GM21528 (cell line): ENCODE results near the gene RNU1-3.
"Not testable (repeated sequence)": the region's sequence is repeated elsewhere in the genome, so short reads cannot be mapped to it uniquely, and the experiment has no call there.

Experiments
- ATAC-seq: cut with Tn5 transposase; IDR thresholded peaks from one replicate; pipeline ENCODE4 v1.9.1; 2021; ENCODE audit warnings: mild to moderate bottlenecking, moderate library complexity; ENCODE audit not compliant: unreplicated experiment, low FRiP score

The RNU1-3 gene

GRCh38 chr1:16666502-16667413 lies at the start of gene RNU1-3:
Gene RNU1-3 (minus strand): TSS chr1:16666948.
- ATAC-seq: peak; percentile 100

- ATAC-seq: not testable (repeated sequence)
Measured at GRCh38 chr1:16713480-16713879, 46.7 kb upstream of the RNU1-3 start.

DNA sequence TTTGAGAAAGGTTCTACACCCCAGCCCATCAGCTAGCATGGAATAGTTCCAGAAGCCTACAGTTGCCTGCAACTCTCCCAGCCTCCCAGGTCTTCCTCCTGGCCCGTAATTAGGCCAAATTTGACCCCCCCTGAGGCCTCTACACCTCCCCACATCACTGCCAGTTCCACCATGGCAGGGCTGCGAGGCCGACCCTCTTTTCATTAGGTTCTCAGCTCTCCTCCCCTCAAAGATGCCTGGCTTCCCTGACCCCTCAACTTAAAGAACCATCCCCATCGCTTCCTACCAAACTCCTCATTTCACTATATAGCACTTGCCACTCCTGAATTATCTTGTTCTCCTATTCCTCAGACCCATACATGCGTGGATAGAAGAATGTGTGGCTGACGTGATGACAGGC lies 46.2 kb upstream of the RNU1-3 start:
- not testable (repeated sequence) for ATAC-seq

GRCh38 chr1:16712582-16712981 lies 45.8 kb upstream of the RNU1-3 start:
- ATAC-seq: not testable (repeated sequence)

DNA sequence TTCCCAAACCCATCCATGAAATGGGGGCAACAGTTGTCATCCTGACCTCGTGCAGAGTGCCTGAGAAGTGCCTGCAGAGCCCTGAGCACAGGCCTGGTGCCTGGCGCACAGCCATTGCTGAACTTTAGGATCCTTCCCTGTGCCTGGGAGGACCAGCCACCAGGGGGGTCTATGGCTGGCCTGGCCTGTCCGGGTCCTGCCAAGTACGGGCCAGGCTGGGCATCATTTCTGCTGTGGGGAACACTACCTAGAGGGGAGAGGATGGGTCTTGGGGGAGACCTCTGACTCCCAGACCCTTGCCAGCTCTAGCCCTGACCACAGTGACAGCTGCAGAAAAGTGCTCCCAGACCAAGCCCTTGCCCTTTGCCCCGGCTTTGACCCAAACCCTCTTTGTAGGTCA lies 45.4 kb upstream of the RNU1-3 start:
- ATAC-seq: not testable (repeated sequence)

- not testable (repeated sequence) for ATAC-seq
Measured at GRCh38 chr1:16710618-16711017, 43.9 kb upstream of the RNU1-3 start.

DNA sequence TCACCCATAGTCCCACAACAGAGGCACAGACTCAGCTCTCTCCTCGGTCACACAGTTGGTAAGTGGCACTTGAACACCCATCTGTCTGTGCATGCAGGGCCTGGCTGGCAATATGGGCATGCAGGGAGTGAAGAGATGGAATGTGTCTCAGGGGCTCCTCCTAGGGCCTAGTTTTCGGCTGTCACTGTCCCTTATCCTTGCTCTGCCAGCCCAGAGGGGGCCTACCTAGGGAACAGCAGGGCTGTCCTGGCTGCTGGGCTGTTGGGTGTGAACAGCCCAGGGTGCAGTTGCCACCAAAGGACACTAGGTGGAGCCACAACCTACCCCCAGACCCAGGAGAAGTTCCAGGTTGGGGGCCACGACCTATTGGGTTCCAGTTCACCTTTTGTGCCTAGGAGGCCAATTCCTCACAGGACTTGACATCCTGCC lies 42.9 kb upstream of the RNU1-3 start:
- peak; percentile 45 for ATAC-seq

DNA sequence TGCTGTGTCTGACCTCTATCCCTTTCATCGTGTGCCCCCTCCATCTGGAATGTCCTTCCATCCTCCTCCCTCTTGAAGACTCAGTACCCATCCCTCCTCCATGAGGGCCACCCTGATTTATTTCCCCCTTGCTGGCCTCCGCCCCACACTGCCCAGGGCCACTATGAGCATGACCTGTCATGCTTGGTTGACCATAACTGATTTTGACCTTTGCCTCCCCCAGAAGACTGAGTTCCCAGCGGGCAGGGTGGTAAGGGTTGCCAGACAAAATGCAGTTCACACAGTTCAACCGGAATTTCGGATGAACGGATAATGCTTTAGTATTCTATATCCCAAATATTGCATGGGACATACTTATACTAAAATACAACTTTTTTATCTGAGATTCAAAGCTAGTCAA lies 42.0 kb upstream of the RNU1-3 start:
- not testable (repeated sequence) for ATAC-seq

DNA sequence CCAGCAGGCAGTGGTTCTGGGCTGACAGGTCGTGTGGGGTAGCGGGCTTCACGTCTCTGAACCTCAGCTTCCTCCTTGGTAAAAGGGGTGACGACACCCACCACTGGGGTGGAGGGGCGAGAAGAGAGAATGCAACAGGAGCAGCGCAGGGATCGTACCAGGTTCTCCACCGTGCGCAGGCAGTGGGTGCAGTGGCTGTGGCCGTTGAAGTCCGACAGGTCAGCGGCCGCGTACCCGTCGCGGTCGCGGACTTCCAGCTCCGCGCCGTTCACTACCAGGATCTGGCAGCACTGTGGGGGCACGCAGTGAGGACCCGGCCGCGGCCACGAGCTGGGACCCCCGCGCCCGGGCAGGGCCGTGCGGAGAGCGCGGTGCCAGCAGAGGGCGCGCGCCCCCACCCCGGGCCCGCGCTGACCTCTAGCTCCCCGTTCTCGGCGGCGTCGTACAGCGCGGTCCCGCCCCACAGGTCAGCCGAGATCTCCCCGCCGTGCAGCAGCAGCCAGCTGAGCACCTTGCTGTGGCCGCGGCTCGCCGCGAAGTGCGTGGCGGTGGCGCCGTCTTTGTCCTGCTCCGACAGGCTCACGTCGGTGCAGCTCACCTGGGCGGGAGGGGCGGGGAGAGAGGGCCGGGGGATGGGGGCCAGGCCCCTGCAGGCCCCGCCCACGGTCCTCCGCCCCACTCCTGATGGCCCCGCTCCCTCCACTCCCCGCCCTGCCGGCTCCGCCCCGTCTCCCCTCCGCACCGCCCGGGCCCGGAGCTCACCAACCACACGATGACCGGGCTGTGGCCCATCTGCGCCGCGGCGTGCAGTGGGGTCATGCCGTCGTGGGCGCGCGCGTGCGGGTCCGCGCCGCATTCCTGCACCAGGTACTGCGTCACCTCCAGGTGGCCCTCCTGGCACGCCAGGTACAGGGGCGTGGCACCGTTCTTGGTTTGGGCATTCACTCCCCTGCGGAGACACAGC lies 40.7 kb upstream of the RNU1-3 start:
- not testable (repeated sequence) for ATAC-seq

GRCh38 chr1:16706302-16706701 lies 39.6 kb upstream of the RNU1-3 start:
- ATAC-seq: not testable (repeated sequence)

GRCh38 chr1:16704502-16705100 lies 37.9 kb upstream of the RNU1-3 start:
- not testable (repeated sequence) for ATAC-seq

DNA sequence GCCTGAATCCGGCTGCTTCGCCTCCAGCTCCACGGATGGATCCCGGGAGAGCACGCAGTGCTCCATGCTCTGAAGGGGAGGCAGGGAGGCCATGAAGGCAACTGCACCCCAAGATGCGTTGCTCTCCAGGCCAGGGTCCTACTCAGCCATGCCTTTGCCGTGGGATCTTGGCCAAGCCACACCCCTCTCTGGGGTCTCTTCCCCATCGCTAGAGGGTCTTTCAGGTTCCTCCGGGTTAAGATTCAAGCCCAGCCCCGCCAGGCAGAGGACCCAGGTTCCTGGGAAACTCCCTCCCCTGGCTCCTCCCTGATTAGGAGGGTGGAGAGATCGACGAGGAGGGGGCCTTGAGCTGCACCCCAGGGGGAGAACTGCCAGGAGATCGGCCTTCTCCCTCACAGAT lies 37.3 kb upstream of the RNU1-3 start:
- not testable (repeated sequence) for ATAC-seq

- not testable (repeated sequence) for ATAC-seq
Measured at GRCh38 chr1:16703602-16704001, 36.9 kb upstream of the RNU1-3 start.

DNA sequence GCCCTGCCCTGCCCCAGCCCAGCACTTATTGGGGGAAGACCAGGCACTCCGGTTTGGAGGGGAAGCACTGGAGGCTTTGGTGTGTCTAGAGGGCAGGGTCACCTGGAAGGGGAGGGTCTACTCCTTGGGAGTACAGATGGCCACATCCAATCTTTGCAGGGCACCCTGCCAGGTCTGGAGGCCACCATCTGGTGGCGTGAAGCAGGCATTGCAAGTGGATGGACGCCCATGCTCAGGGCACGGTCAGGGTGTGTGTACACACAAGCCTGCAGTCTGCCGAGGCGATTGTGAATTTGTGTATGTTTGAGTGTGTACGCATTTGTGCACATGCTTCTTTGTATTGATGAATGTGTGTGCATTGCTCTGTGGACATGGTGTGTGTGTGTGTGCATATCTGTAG lies 36.4 kb upstream of the RNU1-3 start:
- not testable (repeated sequence) for ATAC-seq

DNA sequence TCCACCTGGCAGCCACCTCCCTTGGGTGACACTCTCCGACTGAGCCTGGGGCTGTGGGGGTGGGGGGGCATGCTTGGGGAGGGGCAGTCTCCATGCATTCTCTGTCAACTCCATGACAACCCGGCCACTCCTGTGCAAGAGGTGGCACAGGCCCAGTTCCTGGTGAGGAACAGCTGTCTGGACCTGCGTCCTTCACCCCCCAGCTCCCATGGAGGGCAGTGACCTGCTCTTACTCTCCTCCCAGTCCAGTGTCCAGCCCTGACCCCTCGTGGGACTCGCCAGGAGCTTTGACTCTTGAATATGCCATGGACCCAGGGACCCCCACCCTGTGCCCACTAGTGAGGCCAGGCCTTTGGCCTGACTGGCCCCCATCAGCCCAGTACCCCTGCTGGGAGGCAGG lies 35.5 kb upstream of the RNU1-3 start:
- not testable (repeated sequence) for ATAC-seq

GRCh38 chr1:16701189-16701588 lies 34.4 kb upstream of the RNU1-3 start:
- not testable (repeated sequence) for ATAC-seq

DNA sequence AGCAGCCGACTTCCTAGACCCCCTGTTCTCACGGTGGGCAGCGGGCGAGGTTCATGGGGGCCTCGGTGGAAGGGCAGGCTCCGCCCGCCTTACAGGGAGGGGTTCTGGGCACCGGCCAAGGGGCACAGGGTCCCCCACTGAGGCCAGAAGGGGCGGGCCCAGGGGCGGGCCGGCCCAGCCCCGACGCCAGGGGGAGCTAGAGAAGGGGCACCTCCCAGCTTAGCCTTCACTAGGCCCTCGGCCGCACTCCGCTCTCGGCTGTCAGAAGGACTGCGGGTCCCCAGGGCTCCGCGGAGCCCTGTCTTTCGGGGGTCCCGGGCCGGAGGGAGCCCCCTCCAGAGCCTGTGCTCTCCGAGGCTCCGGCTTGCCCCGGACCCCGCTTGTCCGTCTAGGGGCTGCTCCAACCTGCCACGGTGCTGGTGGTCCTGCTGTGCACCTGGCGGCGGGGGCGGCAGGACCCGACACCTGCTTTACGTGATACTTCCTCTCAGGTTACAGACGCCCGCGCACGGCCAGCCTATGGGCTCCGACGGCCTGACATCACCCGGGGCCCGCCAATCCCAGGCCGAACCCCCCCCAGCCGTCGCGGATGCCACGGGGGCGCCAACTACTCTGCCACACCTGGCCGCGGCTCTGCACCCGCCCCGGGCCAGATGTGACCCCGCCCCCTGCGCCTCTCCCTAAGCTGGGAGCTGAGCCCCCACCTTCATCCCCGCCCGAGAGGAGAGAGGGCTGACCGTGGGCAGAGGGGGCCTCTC lies 33.6 kb upstream of the RNU1-3 start:
- ATAC-seq: not testable (repeated sequence)

DNA sequence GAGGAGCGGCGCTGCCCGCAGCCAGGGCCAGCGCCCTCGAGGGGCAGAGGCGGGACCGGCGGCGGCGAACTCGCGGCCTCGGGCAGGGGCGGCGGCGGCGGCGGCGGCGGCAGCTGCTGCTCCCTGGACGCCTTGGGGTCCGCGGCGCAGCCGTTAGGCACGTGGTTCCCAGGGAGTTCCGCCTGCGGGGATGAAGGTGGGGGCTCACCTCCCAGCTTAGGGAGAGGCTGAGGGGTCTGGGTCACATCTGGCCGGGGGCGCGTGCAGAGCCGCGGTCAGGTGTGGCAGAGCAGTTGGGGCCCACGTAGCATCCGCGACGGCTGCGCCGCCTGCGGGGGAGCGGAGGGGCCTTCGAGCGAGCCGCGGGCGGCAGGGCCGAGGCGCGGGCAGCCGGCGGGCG lies 32.7 kb upstream of the RNU1-3 start:
- ATAC-seq: not testable (repeated sequence)

DNA sequence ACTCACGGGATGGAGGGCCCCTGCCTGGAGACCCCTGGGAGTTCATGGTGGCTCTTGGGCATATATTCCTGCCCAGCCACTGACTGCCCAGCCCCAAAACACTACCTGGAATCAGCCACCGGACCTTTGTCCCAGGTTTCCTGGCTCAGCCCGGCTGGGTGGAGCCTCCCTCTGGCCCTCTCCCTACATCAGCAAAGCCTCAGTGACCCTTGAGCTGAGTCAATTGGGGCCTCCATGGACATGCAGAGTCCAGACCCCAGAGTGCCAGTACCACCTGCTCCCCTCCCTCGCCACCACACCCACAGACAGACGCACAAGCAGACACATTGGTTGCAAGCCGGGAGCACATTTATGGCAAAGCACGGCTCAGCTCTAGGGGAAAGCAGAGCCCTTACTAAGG lies 30.4 kb upstream of the RNU1-3 start:
- ATAC-seq: not testable (repeated sequence)
